Tibial nerve (tissue), 4 donors: ENCODE measurements around the gene SLMAP. TPM values are rescaled to one million over a fixed set of nuclear protein-coding genes. Genes with fewer than 3 reads are reported as not detected.

ENCODE experiments used
- DNase-seq, 2 donors: peaks; one replicate each; pipeline ENCODE4 v3.0.0-alpha.2; 2019; ENCODE audit warnings: low spot score in 2 of 2
- H3K27ac ChIP-seq, 4 donors: fragments of 200-600 bp; sonication (generic) in 3 of 4; one replicate each; pipeline ENCODE4 v1.5.1; 2017 to 2019; ENCODE audit warnings: mild to moderate bottlenecking in 1 of 4
- H3K27me3 ChIP-seq, 2 donors: fragments of 200-600 bp; sonication (generic) in 1 of 2; one replicate each; pipeline versions ENCODE4 v1.5.1 to v1.6.0; 2017 to 2019
- H3K36me3 ChIP-seq, 3 donors: fragments of 200-600 bp; sonication (generic); one replicate each; pipeline ENCODE4 v1.5.1; 2018 to 2019
- H3K4me1 ChIP-seq, 4 donors: fragments of 200-600 bp; sonication (generic) in 3 of 4; one replicate each; pipeline ENCODE4 v1.5.1; 2017 to 2019
- H3K4me3 ChIP-seq, 4 donors: fragments of 200-600 bp; sonication (generic) in 3 of 4; one replicate each; pipeline ENCODE4 v1.5.1; 2017 to 2019; ENCODE audit warnings: mild to moderate bottlenecking in 1 of 4, moderate library complexity in 1 of 4
- H3K9me3 ChIP-seq, 4 donors: fragments of 200-600 bp; sonication (generic) in 3 of 4; one replicate each; pipeline ENCODE4 v1.5.1; 2017 to 2019
- EP300 ChIP-seq, 2 donors: sonication (generic); formaldehyde crosslinking; IDR thresholded peaks; one replicate each; pipeline ENCODE4 v1.6.1; 2017; ENCODE audit warnings: antibody characterized with exemption in 2 of 2, mild to moderate bottlenecking in 1 of 2
- POLR2A ChIP-seq, 2 donors: fragments of 450-650 bp; IDR thresholded peaks; one replicate each; pipeline ENCODE4 v1.6.1; 2017; ENCODE audit warnings: antibody characterized with exemption in 2 of 2, mild to moderate bottlenecking in 2 of 2, moderate library complexity in 2 of 2
- WGBS, 2 donors: methylation state at CpG; one replicate each; pipeline ENCODE4 v1.1.5; 2018; 5-methylcytosine and 5-hydroxymethylcytosine counted together
- total RNA-seq, 4 donors: library from RNA; depleted of rRNA; stranded (reverse); fragments of >200 nt; gene quantifications; one replicate each; pipeline ENCODE4 v1.1.0, GENCODE V29; 2016
- TF ChIP-seq, protein P1 (sequence below), 5 experiments: fragments of 200-600 bp in 3 of 5; fragments of 450-650 bp in 2 of 5; sonication (generic) in 3 of 5; IDR thresholded peaks; one replicate each; pipeline ENCODE4 v1.5.1; 2016 to 2019; ENCODE audit warnings: antibody characterized with exemption in 5 of 5, mild to moderate bottlenecking in 3 of 5, moderate library complexity in 2 of 5

The SLMAP gene
- total RNA-seq, 4 donors from 2014 or later, result 66.6 to 101 (median 87.4) TPM

GRCh38 chr3:57808961-57809608 is 53.0 kb downstream of the SLMAP start:
- TF ChIP-seq, protein P1, sequence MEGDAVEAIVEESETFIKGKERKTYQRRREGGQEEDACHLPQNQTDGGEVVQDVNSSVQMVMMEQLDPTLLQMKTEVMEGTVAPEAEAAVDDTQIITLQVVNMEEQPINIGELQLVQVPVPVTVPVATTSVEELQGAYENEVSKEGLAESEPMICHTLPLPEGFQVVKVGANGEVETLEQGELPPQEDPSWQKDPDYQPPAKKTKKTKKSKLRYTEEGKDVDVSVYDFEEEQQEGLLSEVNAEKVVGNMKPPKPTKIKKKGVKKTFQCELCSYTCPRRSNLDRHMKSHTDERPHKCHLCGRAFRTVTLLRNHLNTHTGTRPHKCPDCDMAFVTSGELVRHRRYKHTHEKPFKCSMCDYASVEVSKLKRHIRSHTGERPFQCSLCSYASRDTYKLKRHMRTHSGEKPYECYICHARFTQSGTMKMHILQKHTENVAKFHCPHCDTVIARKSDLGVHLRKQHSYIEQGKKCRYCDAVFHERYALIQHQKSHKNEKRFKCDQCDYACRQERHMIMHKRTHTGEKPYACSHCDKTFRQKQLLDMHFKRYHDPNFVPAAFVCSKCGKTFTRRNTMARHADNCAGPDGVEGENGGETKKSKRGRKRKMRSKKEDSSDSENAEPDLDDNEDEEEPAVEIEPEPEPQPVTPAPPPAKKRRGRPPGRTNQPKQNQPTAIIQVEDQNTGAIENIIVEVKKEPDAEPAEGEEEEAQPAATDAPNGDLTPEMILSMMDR (IDR thresholded peaks at IDR 0.05), result no peak
- TF ChIP-seq EP300 (IDR thresholded peaks at IDR 0.05) (no peak), POLR2A (IDR thresholded peaks at IDR 0.05) (no peak)
- no peaks in the 10 kb centered on the region for H3K27me3 ChIP-seq
- H3K9me3 ChIP-seq, result peaks cover 0 to 9% (median 0%) of the 10 kb centered on the region in 4 donors
- WGBS, 2 donors, result 80 to 97% methylated on average over 6 to 7 of the region's 8 CpGs
- no peak overlapping the region for H3K27ac ChIP-seq
- no peak for DNase-seq
- no peak overlapping the region for H3K4me3 ChIP-seq
- H3K4me1 ChIP-seq, result peaks cover 0 to 5% (median 1%) of the 10 kb centered on the region in 4 donors
- no peaks in the 10 kb centered on the region for H3K36me3 ChIP-seq

DNA sequence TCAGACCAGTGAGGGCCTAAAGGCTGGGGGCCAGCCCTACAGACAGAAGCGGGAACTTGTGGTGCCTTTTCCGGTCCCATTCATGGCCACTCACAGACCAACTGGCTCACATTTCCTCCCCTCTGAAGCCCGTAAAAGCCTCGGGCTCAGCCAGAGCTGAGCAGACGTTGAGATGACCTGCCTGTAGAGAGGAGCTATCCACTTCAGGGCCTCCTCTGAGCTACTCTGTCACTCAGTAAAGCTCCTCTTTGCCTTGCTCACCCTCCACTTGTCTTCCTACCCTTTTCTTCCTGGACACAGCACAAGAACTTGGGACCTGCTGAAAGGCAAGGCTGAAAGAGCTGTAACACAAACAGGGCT is 53.5 kb downstream of the SLMAP start:
- Histone ChIP-seq H3K36me3 (no peaks in the 10 kb centered on the region), H3K4me3 (no peak overlapping the region), H3K27ac (no peak overlapping the region), H3K9me3 (peaks cover 0 to 9% (median 0%) of the 10 kb centered on the region in 4 donors), H3K27me3 (no peaks in the 10 kb centered on the region), H3K4me1 (peaks cover 0 to 5% (median under 1%) of the 10 kb centered on the region in 4 donors)
- WGBS, 2 donors, result 86 to 90% methylated on average over 4 to 5 of the region's 5 CpGs
- DNase-seq, result no peak
- TF ChIP-seq EP300 (IDR thresholded peaks at IDR 0.05) (no peak), POLR2A (IDR thresholded peaks at IDR 0.05) (no peak)
- TF ChIP-seq, protein P1 (IDR thresholded peaks at IDR 0.05), result no peak

DNA sequence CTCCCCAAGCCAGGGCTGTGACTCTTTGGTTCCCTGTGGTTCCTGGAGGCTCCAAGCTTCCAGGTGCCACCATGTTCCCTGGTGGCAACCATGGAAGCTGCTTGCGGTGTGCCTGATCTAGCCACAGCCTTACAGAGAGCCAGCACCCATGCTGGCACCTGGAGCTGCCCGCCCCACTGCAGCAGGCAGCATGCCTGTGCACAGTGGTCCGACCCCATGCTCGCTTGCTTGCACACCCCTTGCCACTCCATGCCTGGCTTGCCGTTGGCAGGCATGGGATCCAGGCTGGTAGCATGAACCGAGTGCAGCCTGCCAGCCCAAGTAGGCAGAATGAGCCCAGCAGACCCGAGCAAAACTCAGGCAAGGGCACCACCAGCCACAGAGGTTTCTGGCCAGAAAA is 53.9 kb downstream of the SLMAP start:
- 97 to 98% methylated on average over 5 to 6 of the region's 7 CpGs for WGBS, 2 donors
- Histone ChIP-seq H3K4me3 (no peak overlapping the region), H3K9me3 (peaks cover 0 to 9% (median 0%) of the 10 kb centered on the region in 4 donors), H3K4me1 (peaks cover 0 to 7% (median 0%) of the 10 kb centered on the region in 4 donors), H3K36me3 (no peaks in the 10 kb centered on the region), H3K27me3 (no peaks in the 10 kb centered on the region), H3K27ac (no peak overlapping the region)
- DNase-seq, result no peak
- TF ChIP-seq EP300 (IDR thresholded peaks at IDR 0.05), result no peak
- TF ChIP-seq, protein P1 (IDR thresholded peaks at IDR 0.05), result no peak
- TF ChIP-seq POLR2A (IDR thresholded peaks at IDR 0.05), result no peak

DNA sequence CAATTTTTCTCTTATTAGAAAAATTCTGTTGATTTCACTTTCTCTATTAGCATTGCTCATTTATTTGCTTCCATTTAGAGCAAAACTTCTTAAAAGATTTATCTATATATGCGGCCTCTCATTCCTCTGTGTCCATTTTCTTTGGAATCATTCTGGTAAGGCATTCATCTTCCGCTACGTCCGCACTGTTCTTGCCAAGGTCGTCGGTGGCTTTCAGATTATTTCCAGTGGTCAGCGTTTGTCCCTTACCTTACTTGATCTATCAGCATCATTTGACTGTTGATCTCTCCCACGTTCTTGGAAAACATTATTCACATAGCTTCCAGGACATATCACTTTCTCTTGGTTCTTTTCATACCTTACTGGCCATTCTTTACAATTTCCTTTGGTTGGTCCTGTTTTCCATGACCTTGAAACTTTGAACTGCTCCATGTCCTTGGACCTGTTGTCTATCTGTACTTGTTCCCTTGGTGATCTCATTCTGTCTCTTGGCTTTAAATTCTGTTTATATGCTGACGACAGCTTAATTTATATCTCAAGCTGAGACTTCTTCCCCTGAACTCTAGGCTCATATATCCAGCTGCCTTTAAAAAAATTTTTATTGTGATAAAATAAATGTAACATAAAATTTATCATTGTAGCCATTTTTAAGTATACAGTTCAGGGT is 54.5 kb downstream of the SLMAP start:
- no peak overlapping the region for H3K4me3 ChIP-seq
- TF ChIP-seq POLR2A (IDR thresholded peaks at IDR 0.05) (no peak), EP300 (IDR thresholded peaks at IDR 0.05) (no peak)
- TF ChIP-seq, protein P1 (IDR thresholded peaks at IDR 0.05), result no peak
- peaks cover 0 to 7% (median 0%) of the 10 kb centered on the region in 4 donors for H3K4me1 ChIP-seq
- DNase-seq, result no peak
- no peak overlapping the region for H3K27ac ChIP-seq
- peaks cover 0 to 9% (median 0%) of the 10 kb centered on the region in 4 donors for H3K9me3 ChIP-seq
- WGBS, 2 donors, result 77 to 83% methylated on average over 9 of the region's 9 CpGs
- H3K27me3 ChIP-seq, result no peaks in the 10 kb centered on the region
- no peaks in the 10 kb centered on the region for H3K36me3 ChIP-seq

GRCh38 chr3:57815036-57815435 is 58.9 kb downstream of the SLMAP start:
- TF ChIP-seq POLR2A (IDR thresholded peaks at IDR 0.05) (no peak), EP300 (IDR thresholded peaks at IDR 0.05) (no peak)
- TF ChIP-seq, protein P1 (IDR thresholded peaks at IDR 0.05), result no peak
- H3K4me1 ChIP-seq, result peaks cover 0 to 16% (median 4%) of the 10 kb centered on the region in 4 donors
- no peak for DNase-seq
- H3K27ac ChIP-seq, result no peak overlapping the region
- peaks cover 0 to 9% (median 0%) of the 10 kb centered on the region in 4 donors for H3K9me3 ChIP-seq
- 92 to 94% methylated on average over 6 of the region's 6 CpGs for whole genome bisulfite sequencing, 2 donors
- H3K4me3 ChIP-seq, result no peak overlapping the region
- H3K36me3 ChIP-seq, result no peaks in the 10 kb centered on the region
- no peaks in the 10 kb centered on the region for H3K27me3 ChIP-seq
